A549 (cell line): ENCODE measurements around the gene BMERB1.

Experiments used
- CHD4 ChIP-seq: fragments of 200-600 bp; sonication (generic); IDR thresholded peaks from 2 replicates; pipeline ENCODE4 v1.6.1; 2016; ENCODE audit warnings: antibody characterized with exemption, mild to moderate bottlenecking, borderline replicate concordance
- JUN ChIP-seq, 2 experiments: fragments of >200 bp; sonication (Bioruptor Twin); formaldehyde crosslinking; IDR thresholded peaks; 2 replicates in 1 of 2; 3 replicates in 1 of 2; pipeline ENCODE4 v1.6.1; 2016 to 2017
- MAFK ChIP-seq: fragments of 450-650 bp; IDR thresholded peaks from 2 replicates; pipeline ENCODE4 v1.6.1; 2014; ENCODE audit not compliant: partially characterized antibody
- MYC ChIP-seq: IDR thresholded peaks from 2 replicates; pipeline ENCODE4 v1.6.1; 2012; ENCODE audit warnings: mild to moderate bottlenecking, inconsistent platforms, low read length, improper control_type of control experiment, borderline replicate concordance
- NFE2L2 ChIP-seq: fragments of 150-350 bp; conservative IDR thresholded peaks from 2 replicates; pipeline ENCODE4 v1.6.1; 2014; ENCODE audit warnings: low read length
- NR3C1 ChIP-seq: fragments of >200 bp; sonication (Bioruptor Twin); formaldehyde crosslinking; IDR thresholded peaks from 3 replicates; pipeline ENCODE4 v1.6.1; 2017
- POLR2A ChIP-seq: IDR thresholded peaks from 2 replicates; pipeline ENCODE4 v1.6.1; 2012; ENCODE audit warnings: mild to moderate bottlenecking, low read length
- REST ChIP-seq: fragments of 200-600 bp; sonication (generic); IDR thresholded peaks from 2 replicates; pipeline ENCODE4 v1.6.1; 2016; ENCODE audit warnings: antibody characterized with exemption, mild to moderate bottlenecking, moderate library complexity
- RNF2 ChIP-seq: fragments of 200-600 bp; sonication (generic); IDR thresholded peaks from 2 replicates; pipeline ENCODE4 v1.6.1; 2016; ENCODE audit warnings: low read depth, mild to moderate bottlenecking, antibody characterized with exemption, moderate library complexity, borderline replicate concordance
- SMC3 ChIP-seq: fragments of >200 bp; sonication (Bioruptor Twin); formaldehyde crosslinking; IDR thresholded peaks from 3 replicates; pipeline ENCODE4 v1.6.1; 2018; ENCODE audit warnings: inconsistent platforms
- USF2 ChIP-seq: fragments of 450-650 bp; IDR thresholded peaks from 2 replicates; pipeline ENCODE4 v1.6.1; 2014; ENCODE audit warnings: antibody characterized with exemption
- ZNF302 ChIP-seq: fragments of 250-450 bp; sonication (Bioruptor Pico); IDR thresholded peaks from 2 replicates; pipeline ENCODE4 v1.9.0; 2021; ENCODE audit warnings: inconsistent platforms, mild to moderate bottlenecking, moderate library complexity
- ZSCAN20 ChIP-seq: fragments of 250-450 bp; sonication (Bioruptor Pico); IDR thresholded peaks from 2 replicates; pipeline ENCODE4 v1.8.0; 2022; ENCODE audit warnings: mild to moderate bottlenecking, moderate library complexity
- TF ChIP-seq, protein P1 (sequence below): fragments of >200 bp; sonication (Bioruptor Twin); formaldehyde crosslinking; IDR thresholded peaks from 3 replicates; pipeline ENCODE4 v1.5.1; 2016

GRCh38 chr16:15485175-15485574 lies 50.8 kb downstream of the BMERB1 start:
- TF ChIP-seq ZSCAN20 (CRISPR knock-in tag) = no peak
- no peak for TF ChIP-seq MYC
- TF ChIP-seq, protein P1, sequence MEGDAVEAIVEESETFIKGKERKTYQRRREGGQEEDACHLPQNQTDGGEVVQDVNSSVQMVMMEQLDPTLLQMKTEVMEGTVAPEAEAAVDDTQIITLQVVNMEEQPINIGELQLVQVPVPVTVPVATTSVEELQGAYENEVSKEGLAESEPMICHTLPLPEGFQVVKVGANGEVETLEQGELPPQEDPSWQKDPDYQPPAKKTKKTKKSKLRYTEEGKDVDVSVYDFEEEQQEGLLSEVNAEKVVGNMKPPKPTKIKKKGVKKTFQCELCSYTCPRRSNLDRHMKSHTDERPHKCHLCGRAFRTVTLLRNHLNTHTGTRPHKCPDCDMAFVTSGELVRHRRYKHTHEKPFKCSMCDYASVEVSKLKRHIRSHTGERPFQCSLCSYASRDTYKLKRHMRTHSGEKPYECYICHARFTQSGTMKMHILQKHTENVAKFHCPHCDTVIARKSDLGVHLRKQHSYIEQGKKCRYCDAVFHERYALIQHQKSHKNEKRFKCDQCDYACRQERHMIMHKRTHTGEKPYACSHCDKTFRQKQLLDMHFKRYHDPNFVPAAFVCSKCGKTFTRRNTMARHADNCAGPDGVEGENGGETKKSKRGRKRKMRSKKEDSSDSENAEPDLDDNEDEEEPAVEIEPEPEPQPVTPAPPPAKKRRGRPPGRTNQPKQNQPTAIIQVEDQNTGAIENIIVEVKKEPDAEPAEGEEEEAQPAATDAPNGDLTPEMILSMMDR = no peak
- no peak for TF ChIP-seq REST
- no peak for TF ChIP-seq ZNF302 (CRISPR knock-in tag)
- TF ChIP-seq NR3C1 = no peak
- no peak for TF ChIP-seq NFE2L2
- no peak for TF ChIP-seq JUN (IDR thresholded peaks at IDR 0.05)
- no peak for TF ChIP-seq POLR2A
- TF ChIP-seq SMC3 = no peak
- TF ChIP-seq CHD4 = no peak
- TF ChIP-seq USF2 = no peak
- TF ChIP-seq MAFK = no peak
- TF ChIP-seq RNF2 = no peak
